ENCODE results near the gene SPDYA. TPM values are rescaled to one million over a fixed set of nuclear protein-coding genes. Genes with fewer than 3 reads are reported as not detected.

SPDYA gene
- total RNA-seq, 1 experiment from 2014 or later, result 0.87 TPM

DNA sequence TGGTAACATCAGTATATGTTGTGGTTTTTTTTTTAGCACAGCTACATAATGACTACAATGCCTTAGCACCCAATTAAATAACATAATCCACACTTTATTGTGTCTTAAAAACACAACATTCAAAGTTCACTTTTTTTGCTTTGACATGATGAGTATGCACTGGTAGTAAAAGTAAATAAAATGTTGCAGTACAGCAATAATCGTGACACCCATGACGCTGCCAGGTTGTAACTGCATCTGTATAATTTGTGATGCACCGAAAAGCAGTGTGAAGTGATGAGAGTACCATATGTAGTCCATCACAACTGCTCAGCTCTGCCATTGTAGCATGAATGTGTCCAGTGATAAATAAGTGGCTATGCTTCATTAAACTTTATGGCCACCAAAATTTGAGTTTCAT, 43.3 kb upstream of the SPDYA start:
- H3K4me1 ChIP-seq (ENCODE audit: control insufficient read depth, insufficient read depth, low read length), result no peaks in the 10 kb centered on the region
- ChIA-PET CTCF (no interaction called here), POLR2A (no interaction called here)
- no TSS peak for BruUV-seq (replicated peaks)
- H3K27me3 ChIP-seq (ENCODE audit: control insufficient read depth, insufficient read depth, low read length), result no peaks in the 10 kb centered on the region
- in situ Hi-C loops (cut with HindIII; ENCODE audit: low pct_unique_long_range_greater_than_20kb, low sequenced_read_pairs), result no loop called here
- no peaks in the 10 kb centered on the region for H3K36me3 ChIP-seq (ENCODE audit: control insufficient read depth, insufficient read depth, low read length)
- no peak overlapping the region for H3K27ac ChIP-seq (ENCODE audit: low read length)
- no peak for TF ChIP-seq REST (IDR thresholded peaks at IDR 0.05; ENCODE audit: insufficient read depth in 1 of 2, low read depth in 2 of 2, low read length in 1 of 2)
- TF ChIP-seq TCF7L2 (IDR thresholded peaks at IDR 0.05; ENCODE audit: low read depth, low read length), result no peak
- no peak for ATAC-seq
- peaks cover 2% of the 10 kb centered on the region; the same call in 1 of the 2 replicates for H3K9me3 ChIP-seq (ENCODE audit: control insufficient read depth, insufficient read depth, low read depth, low read length)
- DNase-seq (ENCODE audit: low read depth, low spot score), result no peak
- no peak overlapping the region for H3K4me3 ChIP-seq (ENCODE audit: low read depth in 2 of 2, low read length in 2 of 2)
- intact Hi-C loops (cut with micrococcal nuclease; ENCODE audit: unreplicated experiment), result no loop called here

- in situ Hi-C loops (cut with HindIII; ENCODE audit: low pct_unique_long_range_greater_than_20kb, low sequenced_read_pairs), result no loop called here
- intact Hi-C loops (cut with micrococcal nuclease; ENCODE audit: unreplicated experiment), result no loop called here
- CTCF ChIA-PET, result no interaction called here
- no peak for DNase-seq (ENCODE audit: low read depth, low spot score)
- POLR2A ChIA-PET, result interaction anchor here (0.5 kb wide), 1 partner anchor 21 kb away, joined by 10 read pairs; no protein-coding TSS in a partner anchor
- ATAC-seq, result no peak
- Histone ChIP-seq H3K9me3 (ENCODE audit: control insufficient read depth, insufficient read depth, low read depth, low read length) (peaks cover 2% of the 10 kb centered on the region; the same call in 1 of the 2 replicates), H3K4me3 (ENCODE audit: low read depth in 2 of 2, low read length in 2 of 2) (no peak overlapping the region), H3K27ac (ENCODE audit: low read length) (no peak overlapping the region), H3K27me3 (ENCODE audit: control insufficient read depth, insufficient read depth, low read length) (no peaks in the 10 kb centered on the region), H3K4me1 (ENCODE audit: control insufficient read depth, insufficient read depth, low read length) (no peaks in the 10 kb centered on the region), H3K36me3 (ENCODE audit: control insufficient read depth, insufficient read depth, low read length) (no peaks in the 10 kb centered on the region)
- no peak for TF ChIP-seq CTCF (IDR thresholded peaks at IDR 0.05)
- TF ChIP-seq REST (IDR thresholded peaks at IDR 0.05; ENCODE audit: insufficient read depth in 1 of 2, low read depth in 2 of 2, low read length in 1 of 2), result no peak
- TF ChIP-seq TCF7L2 (IDR thresholded peaks at IDR 0.05; ENCODE audit: low read depth, low read length), result no peak
- no peak for TF ChIP-seq POLR2AphosphoS5 (IDR thresholded peaks at IDR 0.05; ENCODE audit: low read depth, low read length)
- TF ChIP-seq SIN3A (IDR thresholded peaks at IDR 0.05; ENCODE audit: borderline replicate concordance, insufficient read depth, low read depth, low read length), result no peak
- no TSS peak for BruUV-seq (replicated peaks)
These were observed 42.2 kb upstream of the SPDYA start for GRCh38 chr2:28768422-28768821.
